ENCODE measurements around the gene PPARGC1A. TPM values are rescaled to one million over a fixed set of nuclear protein-coding genes. Genes with fewer than 3 reads are reported as not detected.

PPARGC1A gene
- total RNA-seq, 1 donor from 2014 or later: 13.4 TPM

- no peaks in the 10 kb centered on the region for H3K27me3 Mint-ChIP-seq (ENCODE audit: unreplicated experiment)
- H3K27ac Mint-ChIP-seq (ENCODE audit: unreplicated experiment): no peak overlapping the region
- peaks cover 2% of the 10 kb centered on the region for H3K9me3 Mint-ChIP-seq (ENCODE audit: unreplicated experiment)
- TF ChIP-seq CTCF (IDR thresholded peaks at IDR 0.05; ENCODE audit: partially characterized antibody, unreplicated experiment): no peak
- DNase-seq: no peak
- H3K4me1 Mint-ChIP-seq (ENCODE audit: low read depth, unreplicated experiment): peaks cover 9% of the 10 kb centered on the region
- H3K4me3 Mint-ChIP-seq (ENCODE audit: unreplicated experiment): no peak overlapping the region
- H3K36me3 Mint-ChIP-seq (ENCODE audit: unreplicated experiment): no peaks in the 10 kb centered on the region
These were observed 1.9 kb downstream of the PPARGC1A start for GRCh38 chr4:23887989-23888388.

GRCh38 chr4:23887173-23887572 lies 2.7 kb downstream of the PPARGC1A start:
- Mint-ChIP-seq H3K36me3 (ENCODE audit: unreplicated experiment) (no peaks in the 10 kb centered on the region), H3K9me3 (ENCODE audit: unreplicated experiment) (no peaks in the 10 kb centered on the region), H3K4me3 (ENCODE audit: unreplicated experiment) (no peak overlapping the region), H3K27me3 (ENCODE audit: unreplicated experiment) (no peaks in the 10 kb centered on the region), H3K4me1 (ENCODE audit: low read depth, unreplicated experiment) (peaks cover 9% of the 10 kb centered on the region), H3K27ac (ENCODE audit: unreplicated experiment) (no peak overlapping the region)
- TF ChIP-seq CTCF (IDR thresholded peaks at IDR 0.05; ENCODE audit: partially characterized antibody, unreplicated experiment): no peak
- no peak for DNase-seq

- no peaks in the 10 kb centered on the region for H3K36me3 Mint-ChIP-seq (ENCODE audit: unreplicated experiment)
- H3K9me3 Mint-ChIP-seq (ENCODE audit: unreplicated experiment): no peaks in the 10 kb centered on the region
- no peaks in the 10 kb centered on the region for H3K27me3 Mint-ChIP-seq (ENCODE audit: unreplicated experiment)
- H3K4me3 Mint-ChIP-seq (ENCODE audit: unreplicated experiment): no peak overlapping the region
- peaks cover 9% of the 10 kb centered on the region for H3K4me1 Mint-ChIP-seq (ENCODE audit: low read depth, unreplicated experiment)
- no peak overlapping the region for H3K27ac Mint-ChIP-seq (ENCODE audit: unreplicated experiment)
- TF ChIP-seq CTCF (IDR thresholded peaks at IDR 0.05; ENCODE audit: partially characterized antibody, unreplicated experiment): no peak
- DNase-seq: no peak
These were observed 3.8 kb downstream of the PPARGC1A start for GRCh38 chr4:23885943-23886590.

GRCh38 chr4:23884741-23885140 lies 5.1 kb downstream of the PPARGC1A start:
- no peak for TF ChIP-seq CTCF (IDR thresholded peaks at IDR 0.05; ENCODE audit: partially characterized antibody, unreplicated experiment)
- Mint-ChIP-seq H3K4me3 (ENCODE audit: unreplicated experiment) (no peak overlapping the region), H3K27me3 (ENCODE audit: unreplicated experiment) (no peaks in the 10 kb centered on the region), H3K9me3 (ENCODE audit: unreplicated experiment) (no peaks in the 10 kb centered on the region), H3K4me1 (ENCODE audit: low read depth, unreplicated experiment) (peaks cover 6% of the 10 kb centered on the region), H3K36me3 (ENCODE audit: unreplicated experiment) (no peaks in the 10 kb centered on the region), H3K27ac (ENCODE audit: unreplicated experiment) (no peak overlapping the region)
- no peak for DNase-seq

GRCh38 chr4:23884261-23884660 lies 5.6 kb downstream of the PPARGC1A start:
- no peak overlapping the region for H3K27ac Mint-ChIP-seq (ENCODE audit: unreplicated experiment)
- no peak for DNase-seq
- no peaks in the 10 kb centered on the region for H3K27me3 Mint-ChIP-seq (ENCODE audit: unreplicated experiment)
- H3K9me3 Mint-ChIP-seq (ENCODE audit: unreplicated experiment): peaks cover 1% of the 10 kb centered on the region
- no peaks in the 10 kb centered on the region for H3K36me3 Mint-ChIP-seq (ENCODE audit: unreplicated experiment)
- no peak for TF ChIP-seq CTCF (IDR thresholded peaks at IDR 0.05; ENCODE audit: partially characterized antibody, unreplicated experiment)
- peaks cover 4% of the 10 kb centered on the region for H3K4me1 Mint-ChIP-seq (ENCODE audit: low read depth, unreplicated experiment)
- no peak overlapping the region for H3K4me3 Mint-ChIP-seq (ENCODE audit: unreplicated experiment)
